Astrocyte (in vitro differentiated cells and primary cell): Measurements from ENCODE around the gene SERPINH1. TPM values are rescaled to one million over a fixed set of nuclear protein-coding genes. Genes with fewer than 3 reads are reported as not detected.

Experiments
- DNase-seq: peaks from one replicate; pipeline ENCODE4 v3.0.0-alpha.2; 2010; ENCODE audit warnings: low read depth
- FAIRE-seq: peaks from 2 replicates; lab custom pipeline; 2011; peaks lifted over from hg19 to GRCh38; lab: Jason Lieb, UNC
- H2AFZ ChIP-seq: 2 replicates; pipeline ENCODE4 v1.6.0; 2012; ENCODE audit warnings: low read depth, low read length, inconsistent platforms
- H3K27ac ChIP-seq: 2 replicates; pipeline ENCODE4 v1.5.1; 2011; ENCODE audit warnings: low read depth, low read length, inconsistent platforms
- H3K27me3 ChIP-seq: 2 replicates; pipeline ENCODE4 v1.6.0; 2011; ENCODE audit warnings: low read length, inconsistent platforms; ENCODE audit not compliant: insufficient read depth
- H3K36me3 ChIP-seq: 2 replicates; pipeline ENCODE4 v1.5.1; 2011; ENCODE audit warnings: low read length, inconsistent platforms; ENCODE audit not compliant: insufficient read depth
- H3K4me1 ChIP-seq: 2 replicates; pipeline ENCODE4 v1.5.1; 2011; ENCODE audit warnings: low read length, inconsistent platforms; ENCODE audit not compliant: insufficient read depth
- H3K4me2 ChIP-seq: 2 replicates; pipeline ENCODE4 v1.6.0; 2012; ENCODE audit warnings: low read length, inconsistent platforms
- H3K4me3 ChIP-seq: 2 replicates; pipeline ENCODE4 v1.5.1; 2011; ENCODE audit warnings: low read depth, mild to moderate bottlenecking, low read length, inconsistent platforms; ENCODE audit not compliant: insufficient read depth
- H3K79me2 ChIP-seq: 2 replicates; pipeline ENCODE4 v1.6.0; 2012; ENCODE audit warnings: mild to moderate bottlenecking, low read length, inconsistent platforms; ENCODE audit not compliant: insufficient read depth
- H3K9ac ChIP-seq: 2 replicates; pipeline ENCODE4 v1.6.0; 2012; ENCODE audit warnings: mild to moderate bottlenecking, low read length, inconsistent platforms
- H3K9me3 ChIP-seq: 2 replicates; pipeline ENCODE4 v1.5.1; 2012; ENCODE audit warnings: low read depth, mild to moderate bottlenecking, low read length, inconsistent platforms; ENCODE audit not compliant: insufficient read depth
- H4K20me1 ChIP-seq: 2 replicates; pipeline ENCODE4 v1.6.0; 2012; ENCODE audit warnings: low read length, inconsistent platforms; ENCODE audit not compliant: insufficient read depth
- H3K27ac Mint-ChIP-seq: one replicate; pipeline ENCODE4 v1.8.0; 2021; ENCODE audit warnings: mild to moderate bottlenecking, mixed read lengths; ENCODE audit not compliant: unreplicated experiment
- H3K27me3 Mint-ChIP-seq: one replicate; pipeline ENCODE4 v1.8.0; 2021; ENCODE audit warnings: low read depth, mixed read lengths; ENCODE audit not compliant: unreplicated experiment
- H3K36me3 Mint-ChIP-seq: one replicate; pipeline ENCODE4 v1.8.0; 2021; ENCODE audit warnings: low read depth, mixed read lengths; ENCODE audit not compliant: unreplicated experiment
- H3K4me1 Mint-ChIP-seq: one replicate; pipeline ENCODE4 v1.8.0; 2021; ENCODE audit warnings: low read depth, mixed read lengths; ENCODE audit not compliant: unreplicated experiment
- H3K4me3 Mint-ChIP-seq: one replicate; pipeline ENCODE4 v1.8.0; 2021; ENCODE audit warnings: mild to moderate bottlenecking, moderate library complexity, mixed read lengths; ENCODE audit not compliant: unreplicated experiment
- H3K9me3 Mint-ChIP-seq: one replicate; pipeline ENCODE4 v1.8.0; 2021; ENCODE audit warnings: mild to moderate bottlenecking, mixed read lengths; ENCODE audit not compliant: unreplicated experiment
- CTCF ChIP-seq: IDR thresholded peaks from 2 replicates; pipeline ENCODE4 v1.5.1; 2011; ENCODE audit warnings: low read depth, mild to moderate bottlenecking, inconsistent platforms, low read length, moderate library complexity; ENCODE audit not compliant: insufficient read depth
- EZH2 ChIP-seq: IDR thresholded peaks from 2 replicates; pipeline ENCODE4 v1.6.1; 2012; ENCODE audit warnings: mild to moderate bottlenecking, low read length, inconsistent platforms; ENCODE audit not compliant: insufficient read depth
- total RNA-seq: library from RNA; stranded (reverse); gene quantifications from 2 replicates; pipeline ENCODE4 v1.2.1, GENCODE V29; 2021

SERPINH1 gene
- total RNA-seq, 1 donor from 2014 or later = 768 TPM

GRCh38 chr11:75554258-75555022 lies 7.6 kb upstream of the SERPINH1 start:
- H3K9me3 ChIP-seq = no peaks in the 10 kb centered on the region
- H3K79me2 ChIP-seq = no peaks in the 10 kb centered on the region
- H3K27ac Mint-ChIP-seq = peak overlapping the region; percentile 96
- peaks cover 27% of the 10 kb centered on the region for H3K4me1 Mint-ChIP-seq
- no peak overlapping the region for H3K4me3 ChIP-seq
- peaks cover 37% of the 10 kb centered on the region for H3K4me1 ChIP-seq
- peak; percentile 81 for FAIRE-seq
- no peaks in the 10 kb centered on the region for H3K9me3 Mint-ChIP-seq
- H3K27ac ChIP-seq = peak overlapping the region; percentile 80
- peak overlapping the region; percentile 34 for H3K4me3 Mint-ChIP-seq
- H3K36me3 ChIP-seq = no peaks in the 10 kb centered on the region
- peak; percentile 99 for DNase-seq
- H3K27me3 ChIP-seq = no peaks in the 10 kb centered on the region
- H3K27me3 Mint-ChIP-seq = no peaks in the 10 kb centered on the region
- no peak for TF ChIP-seq EZH2
- TF ChIP-seq CTCF = no peak
- no peaks in the 10 kb centered on the region for H4K20me1 ChIP-seq
- H3K36me3 Mint-ChIP-seq = no peaks in the 10 kb centered on the region
- H3K9ac ChIP-seq = peak overlapping the region; percentile 74
- H3K4me2 ChIP-seq = peak overlapping the region; percentile 73
- peak overlapping the region; percentile 57 for H2AFZ ChIP-seq

GRCh38 chr11:75555079-75555811 lies 6.8 kb upstream of the SERPINH1 start:
- H3K27ac Mint-ChIP-seq = peak overlapping the region; percentile 96
- H3K79me2 ChIP-seq = no peaks in the 10 kb centered on the region
- H4K20me1 ChIP-seq = no peaks in the 10 kb centered on the region
- no peaks in the 10 kb centered on the region for H3K27me3 Mint-ChIP-seq
- H3K4me1 Mint-ChIP-seq = peaks cover 34% of the 10 kb centered on the region
- H3K4me3 Mint-ChIP-seq = peak overlapping the region; percentile 12
- FAIRE-seq (no peak), DNase-seq (no peak)
- no peaks in the 10 kb centered on the region for H3K9me3 Mint-ChIP-seq
- no peaks in the 10 kb centered on the region for H3K27me3 ChIP-seq
- no peaks in the 10 kb centered on the region for H3K36me3 Mint-ChIP-seq
- no peaks in the 10 kb centered on the region for H3K9me3 ChIP-seq
- peak overlapping the region; percentile 80 for H3K27ac ChIP-seq
- peaks cover 43% of the 10 kb centered on the region for H3K4me1 ChIP-seq
- peak overlapping the region; percentile 74 for H3K9ac ChIP-seq
- H2AFZ ChIP-seq = peak overlapping the region; percentile 57
- no peak overlapping the region for H3K4me3 ChIP-seq
- H3K4me2 ChIP-seq = peak overlapping the region; percentile 73
- H3K36me3 ChIP-seq = no peaks in the 10 kb centered on the region
- no peak for TF ChIP-seq EZH2
- TF ChIP-seq CTCF = no peak
